Measurements from ENCODE around the gene KLHDC3.

GRCh38 chr6:43009124-43009523, 4.9 kb upstream of the KLHDC3 start:
- TF ChIP-seq, protein P1, sequence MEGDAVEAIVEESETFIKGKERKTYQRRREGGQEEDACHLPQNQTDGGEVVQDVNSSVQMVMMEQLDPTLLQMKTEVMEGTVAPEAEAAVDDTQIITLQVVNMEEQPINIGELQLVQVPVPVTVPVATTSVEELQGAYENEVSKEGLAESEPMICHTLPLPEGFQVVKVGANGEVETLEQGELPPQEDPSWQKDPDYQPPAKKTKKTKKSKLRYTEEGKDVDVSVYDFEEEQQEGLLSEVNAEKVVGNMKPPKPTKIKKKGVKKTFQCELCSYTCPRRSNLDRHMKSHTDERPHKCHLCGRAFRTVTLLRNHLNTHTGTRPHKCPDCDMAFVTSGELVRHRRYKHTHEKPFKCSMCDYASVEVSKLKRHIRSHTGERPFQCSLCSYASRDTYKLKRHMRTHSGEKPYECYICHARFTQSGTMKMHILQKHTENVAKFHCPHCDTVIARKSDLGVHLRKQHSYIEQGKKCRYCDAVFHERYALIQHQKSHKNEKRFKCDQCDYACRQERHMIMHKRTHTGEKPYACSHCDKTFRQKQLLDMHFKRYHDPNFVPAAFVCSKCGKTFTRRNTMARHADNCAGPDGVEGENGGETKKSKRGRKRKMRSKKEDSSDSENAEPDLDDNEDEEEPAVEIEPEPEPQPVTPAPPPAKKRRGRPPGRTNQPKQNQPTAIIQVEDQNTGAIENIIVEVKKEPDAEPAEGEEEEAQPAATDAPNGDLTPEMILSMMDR (IDR thresholded peaks at IDR 0.05 in 4 of 5, conservative IDR thresholded peaks at IDR 0.05 in 1 of 5), result peak in 4 of 5 experiments; percentile 46 to 56 (median 52)
- no peak for TF ChIP-seq POLR2A (IDR thresholded peaks at IDR 0.05)

Data from gastrocnemius medialis (tissue), 4 donors.